NCI-H2081 treated with DMSO at 0.1 percent for 48 hours (cell line): ENCODE measurements around the gene NR1D2.
"Not testable (repeated sequence)": the region's sequence is repeated elsewhere in the genome, so short reads cannot be mapped to it uniquely, and the experiment has no call there.

Experiments
- DNase-seq: peaks from one replicate; lab custom pipeline; 2025; lab: John Stamatoyannopoulos, UW

The NR1D2 gene

GRCh38 chr3:24004171-24004938 is 59.3 kb downstream of the NR1D2 start:
- DNase-seq = no peak

- DNase-seq = no peak
Observed at GRCh38 chr3:24005669-24006068, 60.6 kb downstream of the NR1D2 start.

- not testable (repeated sequence) for DNase-seq
Observed at GRCh38 chr3:24010834-24011233, 65.7 kb downstream of the NR1D2 start.

DNA sequence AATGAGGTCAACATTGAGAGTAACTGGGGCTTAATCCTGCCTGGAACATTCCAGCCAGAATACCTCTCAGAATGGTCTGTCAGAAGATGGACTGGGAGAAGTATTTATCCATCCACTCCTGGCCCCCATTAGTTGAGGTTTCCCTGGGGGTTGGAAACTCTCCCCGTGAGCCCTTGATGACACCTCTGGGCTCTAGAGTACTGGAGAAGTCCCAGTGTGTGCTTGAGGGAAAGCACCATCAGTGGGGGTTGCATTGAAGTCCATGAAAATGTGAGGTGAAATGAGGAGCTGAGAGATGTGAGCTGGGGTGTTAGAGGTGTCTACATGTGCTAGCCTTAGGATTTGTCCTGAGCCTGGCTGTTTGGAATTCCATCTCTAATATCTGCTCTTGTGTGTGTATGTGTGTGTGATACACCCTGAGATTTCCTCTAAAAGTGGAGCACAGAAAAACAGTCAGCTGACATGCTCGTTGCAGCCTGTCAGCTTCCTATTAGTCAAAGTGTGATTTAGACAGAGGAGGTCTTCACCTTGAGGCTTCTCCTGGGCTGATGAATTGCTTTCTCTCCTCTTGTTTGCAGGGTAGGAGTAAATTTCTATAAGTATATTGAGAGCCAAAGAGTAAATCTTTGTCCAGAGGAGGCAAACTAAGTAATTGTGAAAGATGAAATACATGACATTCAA is 67.6 kb downstream of the NR1D2 start:
- no peak for DNase-seq

DNA sequence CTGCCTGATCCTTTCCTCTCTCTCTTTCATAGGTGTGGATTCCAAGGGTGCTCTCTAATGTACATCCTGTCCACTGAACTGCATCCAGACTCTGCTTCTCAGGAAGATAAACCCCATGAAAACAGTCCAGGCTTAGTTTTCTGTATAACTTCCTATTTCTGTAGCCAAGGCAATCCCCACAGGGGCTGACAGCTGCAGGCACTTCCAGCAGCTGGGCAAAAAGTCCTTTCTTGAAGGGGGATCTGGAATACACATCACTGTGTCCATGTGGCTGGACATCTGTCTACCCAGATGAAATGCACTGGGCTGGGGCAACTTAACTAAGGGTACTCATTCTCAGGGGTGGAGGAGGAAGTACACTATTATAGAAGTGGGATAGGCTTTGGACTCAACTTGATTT is 72.2 kb downstream of the NR1D2 start:
- no peak for DNase-seq

- DNase-seq = no peak
Observed at GRCh38 chr3:24018784-24019570, 73.9 kb downstream of the NR1D2 start.

DNA sequence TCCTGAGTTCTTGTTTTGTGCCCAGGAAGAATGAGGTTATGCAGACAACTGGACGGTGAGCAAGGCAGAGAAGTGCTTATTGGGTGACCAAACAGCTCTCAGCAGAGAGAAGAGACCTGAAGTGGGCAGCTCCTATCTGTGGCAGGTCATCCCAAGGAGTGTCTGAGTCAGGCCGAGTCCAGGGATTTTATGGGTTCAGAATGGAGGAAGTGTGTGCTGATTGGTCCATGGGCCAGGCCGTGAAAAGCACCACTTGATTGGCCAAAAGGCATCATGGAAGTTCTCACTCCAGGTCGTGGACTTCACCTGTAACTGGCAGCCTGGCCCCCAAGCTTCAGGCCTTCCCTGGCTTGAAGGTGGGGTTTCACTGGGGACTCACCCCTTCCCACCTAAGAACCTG is 74.5 kb downstream of the NR1D2 start:
- no peak for DNase-seq

- DNase-seq = no peak
Observed at GRCh38 chr3:24020036-24020691, 75.1 kb downstream of the NR1D2 start.

- DNase-seq = no peak
Observed at GRCh38 chr3:24023197-24023596, 78.1 kb downstream of the NR1D2 start.

- no peak for DNase-seq
Observed at GRCh38 chr3:24025805-24026204, 80.7 kb downstream of the NR1D2 start.

DNA sequence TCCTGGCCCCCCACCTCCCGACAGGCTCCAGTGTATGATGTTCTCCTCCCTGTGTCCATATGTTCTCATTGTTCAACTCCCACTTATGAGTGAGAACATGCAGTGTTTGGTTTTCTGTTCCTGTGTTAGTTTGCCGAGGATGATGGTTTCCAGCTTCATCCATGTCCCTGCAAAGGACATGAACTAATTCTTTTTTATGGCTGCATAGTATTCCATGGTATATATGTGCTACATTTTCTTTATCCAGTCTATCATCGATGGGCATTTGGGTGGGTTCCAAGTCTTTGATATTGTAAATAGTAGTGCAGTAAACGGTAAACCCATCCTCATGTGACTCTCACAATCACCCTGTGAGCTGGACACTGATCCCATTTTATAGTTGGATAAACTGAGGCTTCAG is 81.6 kb downstream of the NR1D2 start:
- DNase-seq = not testable (repeated sequence)

GRCh38 chr3:24027946-24028345 is 82.9 kb downstream of the NR1D2 start:
- DNase-seq = no peak
